HEK293T (cell line): ENCODE measurements around the gene MX1.

Source experiments
- CTCF ChIA-PET: fragments of 350-600 bp; formaldehyde crosslinking; extraction: SDS; loops from one replicate; lab custom pipeline; 2021; ENCODE audit warnings: antibody characterized with exemption, inconsistent platforms; lab: Yijun Ruan, JAX
- POLR2A ChIA-PET: fragments of 350-600 bp; formaldehyde crosslinking; extraction: SDS; loops from one replicate; lab custom pipeline; 2020; ENCODE audit warnings: antibody characterized with exemption, inconsistent platforms; lab: Yijun Ruan, JAX
- DNase-seq: peaks from one replicate; pipeline ENCODE4 v3.0.0; 2012; ENCODE audit warnings: mixed read lengths; ENCODE audit errors: extremely low spot score
- ARNT ChIP-seq: fragments of 450-650 bp; IDR thresholded peaks from 2 replicates; pipeline ENCODE4 v1.6.1; 2017; ENCODE audit warnings: mild to moderate bottlenecking
- BHLHE40 ChIP-seq: fragments of 450-650 bp; IDR thresholded peaks from 2 replicates; pipeline ENCODE4 v1.6.1; 2016; ENCODE audit warnings: mild to moderate bottlenecking, moderate library complexity, borderline replicate concordance
- CTBP1 ChIP-seq: fragments of 450-650 bp; IDR thresholded peaks from 2 replicates; pipeline ENCODE4 v1.6.1; 2016; ENCODE audit warnings: borderline replicate concordance
- ELF4 ChIP-seq: fragments of 450-650 bp; IDR thresholded peaks from 2 replicates; pipeline ENCODE4 v1.6.1; 2017; ENCODE audit warnings: antibody characterized with exemption
- FOXA1 ChIP-seq: fragments of 450-650 bp; IDR thresholded peaks from 2 replicates; pipeline ENCODE4 v1.6.1; 2016; ENCODE audit warnings: mild to moderate bottlenecking
- FOXK2 ChIP-seq: fragments of 450-650 bp; IDR thresholded peaks from 2 replicates; pipeline ENCODE4 v1.6.1; 2016; ENCODE audit warnings: mild to moderate bottlenecking
- FOXM1 ChIP-seq: fragments of 450-650 bp; IDR thresholded peaks from 2 replicates; pipeline ENCODE4 v1.6.1; 2017; ENCODE audit warnings: mild to moderate bottlenecking, borderline replicate concordance
- HDGF ChIP-seq: fragments of 450-650 bp; IDR thresholded peaks from 2 replicates; pipeline ENCODE4 v1.6.1; 2017; ENCODE audit warnings: antibody characterized with exemption, borderline replicate concordance
- L3MBTL2 ChIP-seq: fragments of 450-650 bp; conservative IDR thresholded peaks from 2 replicates; pipeline ENCODE4 v1.6.1; 2016; ENCODE audit warnings: mild to moderate bottlenecking
- LEF1 ChIP-seq: fragments of 450-650 bp; IDR thresholded peaks from 2 replicates; pipeline ENCODE4 v1.6.1; 2017; ENCODE audit warnings: mild to moderate bottlenecking, borderline replicate concordance
- NFRKB ChIP-seq: fragments of 450-650 bp; IDR thresholded peaks from 2 replicates; pipeline ENCODE4 v1.6.1; 2016; ENCODE audit warnings: mild to moderate bottlenecking, moderate library complexity
- PKNOX1 ChIP-seq: fragments of 450-650 bp; IDR thresholded peaks from 2 replicates; pipeline ENCODE4 v1.6.1; 2016
- SP1 ChIP-seq: fragments of 450-650 bp; IDR thresholded peaks from 2 replicates; pipeline ENCODE4 v1.6.1; 2017
- SUZ12 ChIP-seq: fragments of 450-650 bp; IDR thresholded peaks from 2 replicates; pipeline ENCODE4 v1.6.1; 2016; ENCODE audit warnings: mild to moderate bottlenecking
- TARDBP ChIP-seq: fragments of 450-650 bp; IDR thresholded peaks from 2 replicates; pipeline ENCODE4 v1.6.1; 2016
- ZNF384 ChIP-seq: fragments of 450-650 bp; IDR thresholded peaks from 2 replicates; pipeline ENCODE4 v1.6.1; 2016

The MX1 gene

GRCh38 chr21:41504030-41504429 lies 78.0 kb downstream of the MX1 start:
- TF ChIP-seq SUZ12 = no peak
- TF ChIP-seq PKNOX1 = no peak
- TF ChIP-seq ELF4 = no peak
- no peak for TF ChIP-seq FOXM1
- no peak for TF ChIP-seq ARNT
- TF ChIP-seq BHLHE40 = no peak
- TF ChIP-seq NFRKB = no peak
- TF ChIP-seq FOXA1 = no peak
- TF ChIP-seq FOXK2 = no peak
- no peak for TF ChIP-seq SP1
- no peak for TF ChIP-seq L3MBTL2
- TF ChIP-seq ZNF384 = no peak
- no peak for TF ChIP-seq LEF1
- no peak for TF ChIP-seq HDGF
- no peak for TF ChIP-seq CTBP1
- TF ChIP-seq TARDBP = no peak
- POLR2A ChIA-PET = no interaction called here
- no peak for DNase-seq
- CTCF ChIA-PET = no interaction called here

- CTCF ChIA-PET = interaction anchor here (1.0 kb wide), 1 partner anchor 43 kb away, joined by 3 read pairs; no protein-coding TSS in a partner anchor
- POLR2A ChIA-PET = no interaction called here
- no peak for DNase-seq
These were observed 80.1 kb downstream of the MX1 start for GRCh38 chr21:41506005-41506594.

DNA sequence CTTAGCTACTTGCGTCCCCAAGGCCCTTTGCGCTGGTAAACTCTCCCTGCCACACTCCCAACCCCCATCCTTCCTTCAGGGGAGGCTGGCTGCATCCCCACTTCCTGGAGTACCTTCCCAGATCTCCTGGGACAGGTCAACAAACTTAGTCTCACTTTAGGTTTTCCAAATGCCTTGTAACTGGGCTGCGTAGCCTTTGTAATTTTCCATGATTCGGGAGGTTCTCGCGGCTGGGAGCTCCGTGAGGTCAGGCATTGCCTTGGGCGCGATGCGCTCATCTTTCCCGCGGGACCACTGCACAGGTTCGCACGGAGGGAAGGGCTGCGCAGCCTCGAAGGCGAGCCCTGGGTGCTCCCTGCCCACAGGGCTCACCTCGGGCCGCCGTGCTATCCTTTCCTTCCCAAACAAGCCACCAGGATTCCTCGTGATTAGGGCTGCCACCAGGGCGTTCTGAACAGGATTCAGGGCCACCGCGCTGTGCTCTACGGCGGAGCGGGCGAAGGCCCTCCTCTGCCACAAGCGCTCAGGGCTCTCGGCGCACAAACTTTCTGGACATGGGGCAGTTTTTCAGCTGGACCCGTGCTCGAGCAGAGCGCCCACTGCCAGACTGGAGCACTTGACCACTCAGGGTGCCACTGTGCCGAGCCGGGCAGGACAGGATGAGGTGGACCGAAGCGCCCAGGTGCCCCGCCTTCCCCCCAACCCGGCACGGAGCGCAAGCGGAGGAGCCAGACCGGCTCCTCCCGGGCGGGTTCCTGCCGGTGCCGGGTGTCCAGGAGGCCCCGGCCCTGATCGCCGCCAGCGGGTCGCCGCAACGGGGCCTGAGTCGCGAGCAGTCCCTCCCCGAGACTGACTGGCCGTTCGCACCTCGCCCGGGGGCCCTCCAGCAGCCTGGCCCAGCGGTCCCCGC lies 80.8 kb downstream of the MX1 start:
- ChIA-PET CTCF (interaction anchor here (1.0 kb wide), 1 partner anchor 44 kb away, joined by 3 read pairs; no protein-coding TSS in a partner anchor), POLR2A (no interaction called here)
- DNase-seq = no peak
- TF ChIP-seq PKNOX1 (no peak), CTBP1 (no peak), FOXK2 (no peak), ARNT (no peak), FOXM1 (no peak), FOXA1 (no peak), SUZ12 (no peak), ELF4 (no peak), L3MBTL2 (no peak), SP1 (no peak), HDGF (no peak), TARDBP (no peak), LEF1 (no peak)

More at GRCh38 chr21:41506005-41506594, 80.1 kb downstream of the MX1 start:
- TF ChIP-seq SP1 (no peak), HDGF (no peak), SUZ12 (no peak), L3MBTL2 (no peak), FOXM1 (no peak), LEF1 (no peak), NFRKB (no peak), ELF4 (no peak), ARNT (no peak)

DNA sequence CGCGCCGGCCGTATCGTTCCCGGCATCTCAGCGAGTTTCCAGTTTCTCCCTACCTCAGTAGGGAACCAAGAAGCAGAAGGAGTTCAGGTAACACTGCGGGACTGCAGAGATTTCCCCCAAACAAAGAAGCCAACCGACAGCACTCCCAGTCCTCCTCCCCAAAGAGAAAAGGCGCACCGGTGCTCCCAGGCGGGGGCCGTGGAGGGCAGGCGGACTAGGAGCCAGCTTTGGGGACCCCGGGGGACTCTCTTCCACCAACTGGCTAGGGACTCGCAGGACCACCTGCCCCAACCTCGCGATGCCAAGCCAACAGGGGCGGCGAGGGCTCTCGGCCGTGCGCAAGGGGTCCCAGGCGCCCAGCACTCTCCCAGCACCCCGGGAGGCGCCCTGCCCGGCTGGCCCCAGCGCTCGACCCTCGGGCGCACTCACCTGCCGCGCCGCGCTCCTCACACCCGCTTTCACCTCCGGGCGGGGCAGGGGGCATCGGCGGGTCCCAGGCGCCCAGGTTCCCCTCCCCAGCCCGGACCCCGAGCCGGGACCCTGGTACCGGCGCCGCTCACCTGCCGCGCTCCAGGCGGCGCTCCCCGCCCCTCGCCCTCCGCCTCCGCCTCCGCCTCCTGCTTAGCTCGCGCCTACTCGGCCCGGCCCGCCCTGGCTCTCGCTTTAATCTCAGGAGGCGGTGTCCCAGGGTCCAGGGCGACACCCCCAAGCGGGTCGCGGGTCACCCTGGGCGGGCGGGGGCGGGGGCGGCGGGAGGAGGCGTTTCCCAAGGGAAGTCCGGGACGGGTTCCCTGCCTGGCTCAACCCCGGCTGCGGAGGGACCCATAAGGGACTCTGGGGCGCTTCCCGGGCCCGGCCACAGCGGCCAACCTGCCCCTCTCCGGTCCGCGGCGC lies 81.7 kb downstream of the MX1 start, which contains the start of gene TMPRSS2:
TSS of gene TMPRSS2 (minus strand) at position 638 of the 894 bp plus-strand sequence. CDS start 10,025 bp downstream, outside the sequence.
- DNase-seq = no peak
- ChIA-PET CTCF (interaction anchor here (0.5 kb wide), 1 partner anchor 286 kb away, joined by 4 read pairs; no protein-coding TSS in a partner anchor), POLR2A (no interaction called here)
- TF ChIP-seq FOXK2 = no peak
- no peak for TF ChIP-seq TARDBP
- no peak for TF ChIP-seq NFRKB
- no peak for TF ChIP-seq HDGF
- no peak for TF ChIP-seq BHLHE40
- no peak for TF ChIP-seq ZNF384
- TF ChIP-seq SUZ12 = no peak
- TF ChIP-seq CTBP1 = no peak
- TF ChIP-seq LEF1 = no peak
- TF ChIP-seq FOXA1 = no peak
- no peak for TF ChIP-seq PKNOX1
- TF ChIP-seq ELF4 = no peak
- no peak for TF ChIP-seq L3MBTL2
